A172 (cell line): ENCODE results near the gene GRK1. TPM values are rescaled to one million over a fixed set of nuclear protein-coding genes. Genes with fewer than 3 reads are reported as not detected.
A peak's percentile ranks its signal among the peaks of the same experiment; 100 is the strongest.

Source experiments
- DNase-seq: peaks from one replicate; pipeline ENCODE4 v3.0.0-alpha.2; 2015; ENCODE audit warnings: low spot score
- total RNA-seq: library from RNA; depleted of rRNA; stranded (reverse); fragments of >200 nt; shearing (Covaris generic); gene quantifications from 2 replicates; pipeline ENCODE4 v1.2.3, GENCODE V29; 2014

The GRK1 gene
- total RNA-seq, 1 experiment from 2014 or later: not detected

DNA sequence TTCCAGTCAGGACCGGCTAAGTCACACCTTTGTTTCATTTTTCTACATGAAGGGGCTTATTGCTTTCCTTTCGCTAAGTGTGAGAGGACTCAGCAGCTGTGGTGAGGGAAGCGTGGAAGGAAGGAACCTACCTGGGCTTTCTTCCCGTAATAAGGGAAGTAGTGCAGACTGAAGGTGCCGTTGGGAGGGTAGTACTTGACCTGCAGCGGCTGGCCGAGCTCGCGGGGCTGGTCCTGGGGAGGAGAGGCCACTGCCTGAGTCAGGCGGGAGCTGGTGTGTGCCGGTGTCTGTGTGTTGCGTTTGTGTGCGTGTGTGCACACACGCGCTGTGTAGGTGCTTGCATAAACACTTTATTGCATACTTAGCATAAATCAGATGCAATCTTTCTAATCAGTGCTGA lies 16.7 kb upstream of the GRK1 start:
- no peak for DNase-seq

DNA sequence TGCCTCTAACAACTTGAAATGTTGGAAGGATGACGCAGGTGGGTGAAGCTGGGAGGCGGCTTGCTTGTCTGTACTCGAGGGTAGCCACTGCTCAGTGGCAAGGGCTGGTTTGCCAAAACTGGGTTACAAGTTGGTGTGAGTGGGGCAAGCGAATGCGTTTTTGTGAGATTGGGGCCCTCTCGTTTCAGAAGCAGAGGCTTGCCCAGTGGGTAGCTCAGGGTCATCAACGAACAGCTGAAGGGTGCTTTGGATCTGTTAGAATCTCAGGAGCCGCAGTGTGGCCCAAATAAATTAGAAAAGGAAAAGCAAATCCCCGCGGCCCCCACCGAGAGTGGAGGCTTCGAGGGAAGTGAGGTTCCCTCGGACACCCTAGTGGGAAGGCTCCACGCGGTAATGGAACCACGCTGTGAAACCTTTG lies 16.3 kb upstream of the GRK1 start:
- no peak for DNase-seq

DNA sequence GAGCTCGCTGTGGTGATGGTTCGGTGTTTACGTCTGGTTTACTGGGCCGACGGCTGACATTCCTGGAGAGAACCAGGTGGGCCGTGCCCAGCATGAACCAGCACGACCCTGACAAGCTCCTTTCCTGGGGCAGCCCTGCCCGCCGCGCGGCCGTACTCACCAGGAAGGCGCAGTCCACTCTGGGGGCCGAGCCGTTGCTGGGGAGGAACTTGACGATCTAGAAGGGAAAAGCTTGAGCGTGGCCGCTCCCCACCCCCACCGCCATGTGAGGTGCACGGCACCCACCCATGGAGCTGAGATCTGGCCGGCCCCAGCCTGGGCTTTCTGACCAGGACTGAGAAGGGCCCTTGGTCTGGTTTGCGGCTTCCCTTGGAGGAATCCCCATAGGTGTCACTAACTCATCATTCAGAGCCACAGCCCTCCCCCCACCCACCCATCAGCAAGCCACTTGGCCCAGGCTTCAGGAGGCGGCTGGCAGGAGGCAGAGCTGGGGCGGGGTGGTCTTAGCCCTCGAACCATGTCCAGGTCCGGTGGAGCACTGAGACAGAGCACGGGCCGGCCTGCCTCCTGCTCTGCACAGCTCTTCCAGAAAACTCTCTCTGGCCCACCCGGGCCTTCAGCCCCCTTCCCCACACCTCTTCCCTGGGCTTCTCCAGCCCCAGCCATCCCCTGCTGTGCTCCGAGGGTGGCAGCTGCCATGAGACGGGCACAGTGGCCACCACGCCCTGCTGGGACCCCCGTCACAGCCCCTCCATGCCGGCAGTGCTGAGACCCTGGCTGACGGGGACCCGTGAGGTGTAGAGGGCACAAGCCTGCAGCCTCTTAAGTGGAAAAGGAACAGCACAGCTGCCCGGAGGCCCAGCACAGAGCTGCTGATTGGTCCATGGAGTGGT lies 15.3 kb upstream of the GRK1 start:
- DNase-seq: no peak

DNA sequence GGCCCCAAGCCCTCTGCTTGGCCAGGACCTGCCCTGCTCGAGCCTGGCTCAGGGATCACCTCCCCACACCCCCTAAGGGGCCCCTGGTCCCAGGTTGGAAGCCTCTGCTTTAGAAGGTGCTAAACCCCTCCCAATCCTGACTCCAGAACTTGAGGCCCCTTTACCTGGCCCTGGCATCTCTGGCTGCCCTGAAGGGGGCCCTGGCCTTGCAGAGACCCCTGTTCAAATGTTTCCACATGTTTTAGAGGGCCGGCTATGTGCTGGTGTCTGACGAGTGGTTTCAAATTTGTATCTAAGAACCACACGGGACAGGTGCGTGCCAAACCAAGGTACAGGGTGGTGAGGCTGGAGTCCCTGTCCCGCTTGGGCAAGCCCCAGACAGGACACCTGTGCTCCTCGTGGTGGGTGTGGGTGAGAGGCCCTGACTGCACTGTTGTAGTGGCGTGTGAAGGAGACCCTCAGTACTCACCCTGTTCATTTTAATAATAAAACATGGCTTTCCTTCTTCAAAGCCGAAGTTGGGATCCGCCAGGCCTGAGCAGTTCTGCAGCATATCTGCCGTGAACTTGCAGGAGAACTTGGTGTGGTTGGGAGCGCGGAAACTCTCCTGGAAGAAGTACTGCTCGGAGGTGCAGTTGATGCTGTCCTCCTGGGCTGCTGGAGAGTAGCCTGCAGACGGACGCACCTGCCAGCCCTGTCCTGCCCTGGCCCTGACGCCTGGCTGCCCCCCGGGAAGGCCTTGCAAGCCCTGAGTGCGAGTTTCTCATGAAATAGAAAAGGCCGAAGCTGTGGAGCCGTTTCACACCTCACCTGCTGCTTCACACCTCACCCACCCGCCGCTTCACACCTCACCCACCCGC lies 14.4 kb upstream of the GRK1 start:
- DNase-seq: no peak

DNA sequence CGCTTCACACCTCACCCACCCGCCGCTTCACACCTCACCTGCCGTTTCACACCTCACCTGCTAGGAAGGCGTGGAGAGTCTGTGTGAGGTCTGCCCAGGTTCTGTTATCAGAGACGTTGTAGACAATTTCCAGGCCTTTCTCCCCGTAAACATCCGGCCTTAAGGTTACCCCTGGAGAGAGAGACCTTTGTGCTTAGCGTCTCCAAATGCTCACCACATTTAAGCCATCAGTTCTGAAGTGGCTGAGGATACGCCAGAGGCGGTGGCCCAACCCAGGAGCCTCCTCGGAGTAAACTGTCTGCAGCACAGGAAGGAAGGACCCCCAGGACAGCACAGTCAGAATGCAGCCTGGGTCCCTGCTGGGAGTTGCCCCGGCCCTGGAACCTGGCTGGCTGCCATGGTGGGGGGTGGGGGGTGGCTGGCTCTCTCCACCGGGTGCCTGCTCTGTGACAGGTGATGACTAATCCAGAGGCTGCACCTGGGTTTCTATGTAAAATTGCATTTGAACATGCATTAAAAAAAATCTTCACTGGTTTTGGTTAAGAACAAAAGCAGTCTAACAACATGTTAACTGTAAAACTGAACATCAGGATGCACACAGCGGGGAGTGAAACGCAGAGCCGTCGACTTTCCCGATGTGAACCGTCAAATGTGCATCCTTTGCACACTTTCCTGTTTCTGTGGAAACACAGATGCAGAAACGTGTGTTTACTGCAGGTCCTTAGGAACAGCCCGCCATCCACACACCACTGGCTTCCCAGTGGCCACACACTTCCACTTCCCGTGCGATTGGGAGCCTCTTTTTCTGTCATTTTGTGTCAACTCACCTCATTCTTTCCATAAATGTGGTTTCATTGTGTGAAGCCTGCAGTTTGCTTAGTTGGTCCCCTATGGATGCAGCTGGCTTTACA lies 13.5 kb upstream of the GRK1 start:
- DNase-seq: peak; percentile 16

DNA sequence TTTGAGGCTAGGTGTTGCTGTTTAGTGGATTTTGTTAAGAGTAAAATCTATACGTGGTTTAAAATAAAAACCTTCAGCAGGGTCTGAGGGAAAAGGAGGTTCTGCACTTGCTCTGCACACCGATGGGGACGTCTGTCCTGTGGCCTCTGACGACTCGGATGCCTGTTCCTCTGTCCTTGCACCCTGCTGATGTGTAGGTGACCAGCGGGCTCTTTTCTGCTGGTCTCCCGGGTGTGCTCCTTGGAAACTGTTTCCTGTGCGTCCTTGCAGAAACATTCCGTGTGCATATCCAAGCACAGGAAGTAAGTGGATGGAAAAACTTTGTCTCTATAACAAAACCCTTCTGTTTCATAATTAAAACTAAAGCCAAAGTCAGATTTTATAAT lies 12.9 kb upstream of the GRK1 start:
- DNase-seq: no peak

DNA sequence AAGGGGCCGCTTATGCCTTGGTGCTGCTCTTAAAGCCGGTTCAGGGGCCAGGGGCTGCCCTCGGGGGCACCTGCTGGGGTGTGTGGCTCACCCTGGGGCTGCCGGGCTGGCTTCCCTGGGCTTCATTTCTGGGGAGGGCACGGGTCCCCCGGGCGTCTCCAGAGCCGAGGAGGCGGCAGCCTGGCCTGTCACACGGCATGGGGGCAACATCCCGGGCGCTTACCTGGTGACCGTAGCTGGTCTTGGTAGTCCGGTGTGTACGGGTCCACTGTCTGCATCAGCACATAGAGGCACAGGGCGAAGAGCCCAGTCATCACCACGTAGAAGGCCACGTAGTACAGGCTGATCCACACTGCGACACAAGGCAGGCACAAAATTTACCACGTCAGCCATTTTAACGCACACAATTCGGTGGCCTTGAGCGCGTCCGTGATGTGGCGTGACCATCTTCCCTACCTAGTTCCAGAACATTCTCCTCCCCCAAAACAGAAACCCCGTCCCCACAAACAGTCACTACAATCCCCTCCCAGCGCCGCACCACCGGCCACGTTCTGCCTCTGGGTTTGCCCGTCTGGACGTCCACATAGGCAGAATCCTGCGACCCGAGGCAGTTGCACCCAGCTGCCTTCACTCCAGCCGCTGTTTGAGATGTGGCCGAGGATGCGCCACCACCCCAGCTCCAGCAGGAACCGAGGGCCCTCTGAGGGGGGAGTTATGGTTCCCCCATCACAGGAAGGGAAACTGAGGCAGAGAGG lies 12.3 kb upstream of the GRK1 start:
- DNase-seq: no peak

DNA sequence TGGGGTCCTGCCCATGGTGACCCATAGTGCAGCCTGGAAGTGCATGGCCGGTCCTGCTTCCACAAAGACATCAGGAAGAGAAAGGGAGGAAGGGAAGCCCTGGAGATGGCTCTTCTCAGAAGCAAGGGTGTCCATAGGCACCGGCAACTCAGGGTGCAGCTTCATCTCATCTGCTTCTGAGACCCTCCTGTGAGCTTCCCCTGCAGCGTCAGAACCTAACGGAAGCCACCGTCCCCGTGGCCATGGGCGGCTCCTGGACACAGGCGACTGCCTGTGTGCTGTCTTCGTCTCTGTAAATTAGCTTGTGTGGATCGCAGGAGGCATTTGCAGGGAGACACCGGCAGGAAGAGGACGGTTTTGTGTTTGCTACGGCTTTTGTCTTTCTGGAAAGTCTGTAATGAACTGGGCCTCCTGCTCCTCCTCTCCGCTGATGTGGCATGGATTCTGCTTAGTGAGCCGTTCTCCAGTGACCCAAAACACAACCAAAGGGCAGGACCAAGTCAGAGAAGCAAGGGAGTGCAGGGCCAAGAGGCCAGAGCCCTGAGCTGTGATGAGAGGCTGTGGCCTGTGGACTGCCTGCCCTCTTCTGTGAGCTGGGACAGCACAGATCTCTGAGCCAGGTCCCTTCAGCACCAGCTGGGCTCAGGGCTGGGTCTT lies 11.5 kb upstream of the GRK1 start:
- DNase-seq: no peak

DNA sequence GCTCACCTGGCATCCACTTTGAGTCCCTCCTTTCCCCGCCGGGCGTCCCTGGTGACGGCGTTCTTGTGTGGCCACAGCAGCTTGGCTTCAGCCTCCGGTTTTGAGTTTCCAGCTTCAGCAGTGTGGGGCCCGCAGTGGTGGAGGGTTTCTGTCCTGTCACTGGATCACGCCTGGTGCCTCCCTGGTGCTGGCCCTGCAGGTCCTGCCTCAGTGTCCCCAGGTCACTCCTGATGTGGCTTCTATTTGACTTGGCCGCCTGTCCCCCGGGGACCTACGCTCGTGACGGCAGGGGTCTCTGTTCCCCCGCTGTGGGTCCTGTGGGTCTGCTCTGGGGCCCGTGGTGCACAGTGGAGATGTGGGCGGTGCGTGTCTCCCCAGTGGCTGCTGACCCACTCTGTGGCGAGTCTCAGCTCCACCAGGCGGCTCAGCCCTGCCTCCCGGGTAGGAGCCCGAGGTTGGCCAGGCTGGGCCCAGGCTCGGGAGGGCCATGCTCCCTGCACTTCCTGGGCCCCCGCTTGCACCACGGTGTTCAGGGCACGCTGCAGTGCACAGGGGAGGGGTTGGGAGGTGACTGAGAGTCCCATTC lies 10.9 kb upstream of the GRK1 start:
- no peak for DNase-seq

DNA sequence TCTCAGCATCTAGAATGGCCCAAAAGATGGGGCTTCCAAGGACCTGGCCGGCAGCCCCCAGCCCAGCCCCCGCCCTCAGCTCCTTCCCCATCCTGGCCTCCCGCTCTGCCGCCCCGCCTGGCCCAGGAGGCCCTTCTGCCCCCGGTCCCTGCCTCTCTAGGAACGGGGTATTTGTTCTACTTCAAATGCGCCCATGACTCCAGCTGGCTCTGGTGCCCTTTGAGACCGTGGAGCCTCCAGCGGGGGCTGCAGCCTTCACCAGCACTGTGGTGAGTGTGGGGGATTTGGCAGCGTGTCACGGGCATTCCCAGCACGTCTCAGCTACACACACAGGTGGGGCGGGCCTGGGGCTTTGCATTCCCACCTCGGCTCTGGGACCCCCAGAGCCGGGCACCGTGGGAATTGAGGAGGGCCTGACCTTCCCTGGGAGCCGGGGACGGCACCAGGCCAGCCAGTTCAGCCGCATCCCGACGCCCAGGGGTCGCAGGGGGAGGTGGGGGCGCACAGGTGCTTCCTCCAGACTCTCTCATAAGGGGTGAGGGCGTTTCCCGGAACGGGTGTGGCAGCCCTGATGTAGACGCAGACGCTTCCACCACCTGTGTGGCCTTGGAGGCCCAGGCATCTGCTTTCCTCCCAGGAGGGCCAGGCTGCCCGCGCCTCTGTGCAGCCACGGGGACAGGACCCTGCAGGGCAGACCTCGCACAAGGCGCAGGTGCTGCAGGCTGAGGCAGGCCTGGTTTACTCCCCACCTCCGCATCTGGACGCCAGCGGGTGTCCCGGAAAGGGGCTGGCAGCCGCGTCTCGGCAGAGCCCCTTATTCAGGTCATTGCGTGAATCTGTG lies 10.0 kb upstream of the GRK1 start:
- DNase-seq: no peak

DNA sequence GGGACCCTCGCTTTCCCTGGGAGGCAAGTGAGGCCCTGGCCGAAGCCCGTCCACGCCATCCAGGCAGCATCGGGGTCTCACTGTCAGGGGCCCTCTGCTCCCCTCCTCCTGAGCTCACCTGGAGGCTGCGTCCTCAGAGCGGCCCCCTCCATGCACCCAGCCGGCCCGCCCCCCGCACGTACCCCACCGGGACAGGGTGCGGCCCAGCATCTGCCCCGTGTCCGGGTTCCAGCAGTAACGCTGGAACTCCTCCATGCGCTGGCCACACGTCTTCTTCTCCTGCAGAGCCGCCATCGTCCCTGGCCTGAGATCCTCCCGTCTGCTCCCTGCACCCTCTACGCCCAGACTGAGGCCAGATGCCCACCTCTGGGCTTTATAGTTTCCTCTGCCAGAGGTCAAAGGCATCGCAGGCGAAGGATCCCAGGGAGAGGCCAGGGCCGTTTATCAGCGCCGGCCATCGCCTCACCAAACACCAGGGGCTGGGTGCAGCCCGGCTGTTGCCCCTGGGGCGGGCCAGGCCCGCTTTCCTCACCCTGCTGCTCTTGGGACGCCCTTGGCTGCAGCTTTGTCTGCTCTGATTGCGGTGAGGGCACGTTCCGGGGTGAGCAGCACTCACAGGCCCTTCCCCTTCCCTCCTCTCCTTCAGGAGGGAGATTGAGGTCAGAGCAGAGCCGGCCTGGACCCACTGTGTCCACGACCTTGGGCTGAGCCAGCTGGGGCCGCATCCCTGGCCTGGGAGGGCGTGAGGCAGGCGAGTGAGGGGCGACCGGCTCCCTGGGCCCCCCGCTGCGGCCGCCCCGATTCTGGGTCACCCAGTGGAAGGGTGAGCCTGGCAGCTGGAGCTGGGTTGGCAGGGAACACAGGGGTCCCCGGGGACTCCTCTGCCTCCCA lies 8.9 kb upstream of the GRK1 start, which contains the start of gene ATP4B:
Gene ATP4B (minus strand): TSS at position 348 of the 891 bp plus-strand sequence. CDS start 54 bp downstream, at position 294.
- no peak for DNase-seq

DNA sequence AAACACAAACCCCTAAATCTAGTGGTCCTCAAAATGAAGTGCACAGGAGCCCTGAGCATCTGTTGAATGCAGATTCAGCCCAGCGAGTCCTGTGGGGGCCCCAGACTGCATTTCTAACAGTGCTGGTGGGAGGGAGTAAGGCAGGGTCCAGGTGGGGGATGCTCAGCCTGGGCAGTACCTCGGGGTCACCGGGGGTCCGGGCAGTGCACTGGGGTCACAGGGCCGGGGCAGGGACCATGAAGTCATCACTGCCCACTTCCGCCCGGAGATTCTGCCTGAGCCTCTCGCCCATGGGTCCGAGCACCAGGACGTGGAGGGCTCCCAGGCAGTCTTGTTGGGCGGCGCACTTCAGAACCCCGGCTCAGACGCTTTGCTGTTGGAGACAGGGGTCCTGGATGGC lies 8.2 kb upstream of the GRK1 start:
- no peak for DNase-seq

DNA sequence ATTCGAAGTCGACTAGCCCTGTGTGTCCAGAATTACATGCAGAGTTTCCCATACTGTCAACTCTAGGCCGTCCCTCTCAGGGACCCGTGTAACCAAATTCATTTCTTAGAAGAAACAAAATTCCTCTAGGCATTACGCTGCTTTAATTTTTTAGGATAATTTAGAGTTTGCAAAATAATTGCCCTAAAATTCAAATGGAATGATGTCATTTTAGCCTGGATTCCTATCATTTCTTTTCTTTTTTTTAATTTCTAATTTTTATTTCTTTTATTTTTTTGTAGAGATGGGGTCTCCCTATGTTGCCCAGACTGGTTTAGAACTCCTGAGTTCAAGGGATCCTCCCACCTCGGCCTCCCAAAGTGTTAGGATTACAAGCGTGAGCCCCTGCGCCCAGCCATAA lies 7.7 kb upstream of the GRK1 start:
- no peak for DNase-seq

DNA sequence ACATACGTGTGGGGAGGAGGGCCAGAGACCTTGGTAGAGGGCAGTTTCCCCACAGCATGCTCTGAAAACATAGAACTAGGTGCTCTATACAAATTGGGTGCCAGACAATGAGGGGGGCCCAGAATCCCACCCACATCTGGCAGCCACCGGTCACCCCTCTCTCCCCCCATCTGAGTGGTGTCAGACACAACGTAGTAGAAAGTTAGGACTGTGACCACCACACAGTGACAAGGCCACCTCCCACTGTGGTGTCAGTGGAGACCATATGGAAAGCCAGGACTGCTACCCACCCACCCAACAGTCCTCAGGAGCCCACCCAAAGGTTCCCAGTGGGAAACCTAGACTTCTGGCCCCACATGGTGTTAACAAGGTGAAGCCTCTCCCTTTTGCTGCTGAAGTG lies 7.0 kb upstream of the GRK1 start:
- DNase-seq: no peak

DNA sequence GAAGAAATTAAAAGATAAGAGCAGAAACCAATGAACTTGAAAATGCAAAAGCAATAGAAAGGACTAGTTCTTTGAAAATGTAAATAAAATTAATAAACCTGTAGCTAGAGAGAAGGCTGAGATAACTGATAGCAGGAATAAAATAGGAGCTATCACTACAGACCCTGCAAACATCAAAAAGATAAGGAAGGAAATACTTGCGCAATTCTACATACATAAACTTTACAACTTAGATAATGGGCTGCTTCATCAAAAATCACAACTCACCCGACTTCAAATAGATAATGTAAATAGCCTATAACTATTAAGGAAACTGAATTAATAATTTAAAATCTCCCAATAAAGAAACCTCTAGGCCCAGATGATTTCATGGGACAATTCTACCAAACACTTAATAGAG lies 5.5 kb upstream of the GRK1 start:
- DNase-seq: no peak

DNA sequence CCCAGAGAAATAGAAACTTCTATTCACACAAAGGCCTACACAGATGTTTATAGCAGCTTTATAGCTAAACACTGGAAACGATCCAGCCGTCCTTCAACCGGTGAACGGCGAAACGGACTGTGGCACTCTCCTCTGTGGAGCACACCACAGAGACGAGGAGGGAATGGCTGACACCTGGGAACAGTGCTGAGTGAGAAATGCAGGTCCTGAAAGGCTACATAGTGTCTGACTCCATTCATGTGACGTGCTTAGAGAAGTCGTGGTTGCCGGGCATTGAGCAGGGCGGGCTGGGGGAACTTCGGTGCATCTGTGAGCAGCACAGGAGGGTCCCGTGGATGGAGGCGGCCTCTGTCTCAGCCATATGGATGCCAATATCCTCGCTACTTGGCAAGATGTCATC lies 3.1 kb upstream of the GRK1 start:
- DNase-seq: no peak

DNA sequence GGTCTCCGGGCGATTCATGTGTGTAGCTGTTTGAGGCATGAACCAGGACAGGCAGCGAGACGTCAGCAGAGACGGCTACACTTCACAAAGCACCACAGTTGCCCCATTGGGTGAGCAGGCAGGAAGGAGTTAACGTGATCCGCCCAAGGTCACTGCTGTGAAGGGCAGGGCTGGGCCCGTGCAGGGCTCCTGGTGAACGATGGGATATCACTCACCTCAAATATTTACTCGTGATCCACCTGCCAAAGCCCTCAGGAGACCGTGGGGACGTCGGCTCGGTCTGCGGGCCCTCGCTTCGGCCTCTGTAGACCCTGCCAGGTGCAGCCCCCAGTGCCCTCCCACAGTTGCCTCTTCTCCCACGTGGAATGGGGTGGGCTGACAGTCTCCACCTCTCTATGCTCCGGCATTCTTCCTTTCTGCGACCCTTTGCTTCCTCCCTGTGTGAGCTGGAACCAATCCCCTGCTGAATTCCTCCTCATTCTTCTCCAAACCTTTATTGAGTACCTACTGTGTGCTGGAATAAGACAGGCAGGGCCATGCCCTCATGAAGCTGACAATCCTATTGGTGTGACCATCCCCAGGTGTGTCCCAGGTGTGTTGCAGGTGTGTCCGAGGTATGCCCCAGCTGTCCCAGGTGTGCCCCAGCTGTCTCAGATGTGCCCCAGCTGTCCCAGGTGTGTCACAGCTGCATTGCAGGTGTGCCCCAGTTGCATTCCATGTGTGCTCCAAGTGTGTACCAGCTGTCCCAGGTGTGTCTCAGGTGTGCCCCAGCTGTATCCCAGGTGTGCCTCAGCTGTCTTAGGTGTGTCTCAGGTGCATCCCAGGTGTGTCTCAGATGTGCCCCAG lies 2.0 kb upstream of the GRK1 start:
- no peak for DNase-seq
